Common myeloid progenitor, CD34-positive (primary cell): ENCODE measurements around the gene HGS.

Experiments
- CTCF ChIA-PET: fragments of 350-600 bp; sonication (Branson Sonifier 250); formaldehyde crosslinking; loops from one replicate; lab custom pipeline; 2021; ENCODE audit warnings: antibody characterized with exemption; lab: Charles Lee
- POLR2A ChIA-PET: fragments of 350-600 bp; sonication (Branson Sonifier 250); formaldehyde crosslinking; loops from one replicate; lab custom pipeline; 2021; ENCODE audit warnings: antibody characterized with exemption; lab: Charles Lee
- DNase-seq, 3 donors: peaks; one replicate each; pipeline versions ENCODE4 v3.0.0 to v3.0.0-alpha.2; 2013
- H3K27ac ChIP-seq, 2 experiments: 1 replicate in 1 of 2; 2 replicates in 1 of 2; pipeline ENCODE4 v1.7.0; 2013; ENCODE audit warnings: inconsistent platforms in 2 of 2, low read length in 2 of 2, mild to moderate bottlenecking in 2 of 2, low read depth in 1 of 2, moderate library complexity in 1 of 2; ENCODE audit not compliant: severe bottlenecking in 2 of 2, insufficient read depth in 1 of 2, poor library complexity in 1 of 2
- H3K27me3 ChIP-seq, 5 experiments: replicated peaks in 2 of 5; 1 replicate in 3 of 5; 2 replicates in 2 of 5; pipeline versions ENCODE4 v1.6.1 to v1.7.0; 2013; ENCODE audit warnings: low read length in 4 of 5, mild to moderate bottlenecking in 2 of 5, moderate library complexity in 2 of 5, inconsistent platforms in 1 of 5; ENCODE audit not compliant: insufficient read depth in 5 of 5, control insufficient read depth in 4 of 5
- H3K36me3 ChIP-seq, 4 experiments: 1 replicate in 2 of 4; 2 replicates in 2 of 4; pipeline versions ENCODE4 v1.6.1 to v1.7.0; 2013; ENCODE audit warnings: low read length in 3 of 4, control low read depth in 1 of 4, mild to moderate bottlenecking in 1 of 4; ENCODE audit not compliant: control insufficient read depth in 4 of 4, insufficient read depth in 4 of 4
- H3K4me1 ChIP-seq, 4 experiments: 1 replicate in 3 of 4; 2 replicates in 1 of 4; pipeline versions ENCODE4 v1.6.1 to v1.7.1; 2013; ENCODE audit warnings: low read length in 3 of 4, mild to moderate bottlenecking in 3 of 4, control low read depth in 1 of 4, inconsistent platforms in 1 of 4, moderate library complexity in 1 of 4; ENCODE audit not compliant: control insufficient read depth in 4 of 4, insufficient read depth in 4 of 4; ENCODE audit errors: control extremely low read depth in 1 of 4
- H3K4me3 ChIP-seq, 7 experiments: 1 replicate in 4 of 7; 2 replicates in 3 of 7; pipeline versions ENCODE4 v1.5.1 to v1.7.0; 2013; ENCODE audit warnings: mild to moderate bottlenecking in 7 of 7, low read length in 6 of 7, moderate library complexity in 6 of 7, inconsistent platforms in 2 of 7, low read depth in 2 of 7, control low read depth in 1 of 7; ENCODE audit not compliant: insufficient read depth in 4 of 7, control insufficient read depth in 1 of 7; ENCODE audit errors: extremely low read depth in 1 of 7
- H3K9me3 ChIP-seq, 5 experiments: 1 replicate in 4 of 5; 2 replicates in 1 of 5; pipeline versions ENCODE4 v1.6.1 to v1.7.1; 2013; ENCODE audit warnings: low read length in 4 of 5, mild to moderate bottlenecking in 2 of 5, inconsistent platforms in 1 of 5, low read depth in 1 of 5, moderate library complexity in 1 of 5; ENCODE audit not compliant: control insufficient read depth in 4 of 5, insufficient read depth in 2 of 5; ENCODE audit errors: control extremely low read depth in 1 of 5
- WGBS: methylation state at CpG from one replicate; pipeline ENCODE4 v1.1.5; 2013; ENCODE audit not compliant: insufficient coverage; 5-methylcytosine and 5-hydroxymethylcytosine counted together

HGS gene

GRCh38 chr17:81714412-81715106, 30.7 kb downstream of the HGS start:
- Histone ChIP-seq H3K4me1 (peaks cover 0 to 43% (median 34%) of the 10 kb centered on the region in 4 experiments), H3K9me3 (no peaks in the 10 kb centered on the region), H3K36me3 (peaks cover 0 to 22% (median 3%) of the 10 kb centered on the region in 4 experiments), H3K27ac (no peak overlapping the region), H3K4me3 (no peak overlapping the region), H3K27me3 (no peaks in the 10 kb centered on the region)
- CTCF ChIA-PET = interaction anchor here (0.8 to 1.1 kb wide), 2 partner anchors 12 to 39 kb away, joined by 3 to 5 read pairs; no protein-coding TSS in a partner anchor
- POLR2A ChIA-PET = interaction anchor here (0.6 to 0.7 kb wide), 2 partner anchors 8 to 145 kb away, joined by 3 read pairs; no protein-coding TSS in a partner anchor
- no peak for DNase-seq
- WGBS = 96% methylated on average over 32 of the region's 39 CpGs

DNA sequence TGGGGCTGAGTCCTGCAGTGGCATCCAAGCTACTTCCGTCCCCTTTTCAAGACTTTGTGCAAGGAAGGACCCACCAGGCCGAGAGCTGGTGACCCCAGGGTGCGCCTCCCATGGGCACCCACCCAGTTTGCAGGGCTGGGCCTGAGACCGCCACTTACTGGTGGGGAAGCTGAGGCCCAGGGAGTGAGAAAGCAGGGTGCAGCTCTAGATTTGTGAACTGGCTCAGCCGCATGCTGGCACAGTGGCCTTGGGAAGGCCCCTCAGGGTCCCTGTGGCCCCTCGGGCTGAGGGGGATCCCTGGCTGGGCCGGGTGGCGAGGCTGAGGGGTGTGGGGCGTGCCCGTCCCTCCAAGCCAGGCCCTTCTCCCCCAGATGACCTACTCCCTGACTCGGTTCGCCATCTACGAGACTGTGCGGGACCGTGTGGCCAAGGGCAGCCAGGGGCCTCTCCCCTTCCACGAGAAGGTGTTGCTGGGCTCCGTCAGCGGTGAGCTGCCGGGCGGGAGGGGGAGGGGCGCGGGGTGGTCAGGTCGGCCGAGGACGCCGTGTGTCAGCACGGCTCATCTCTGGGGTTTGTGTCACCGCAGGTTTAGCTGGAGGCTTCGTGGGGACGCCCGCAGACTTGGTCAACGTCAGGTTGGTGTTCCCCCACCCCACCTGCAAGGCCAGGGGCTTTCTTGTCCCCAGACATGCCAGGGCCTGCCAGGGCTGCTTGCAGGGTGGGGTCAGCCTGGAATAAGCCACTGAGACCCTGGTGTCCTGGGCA, 31.5 kb downstream of the HGS start:
- no peak for DNase-seq
- H3K4me3 ChIP-seq = no peak overlapping the region
- POLR2A ChIA-PET = interaction anchor here (0.7 kb wide), 1 partner anchor 9 kb away, joined by 3 read pairs; no protein-coding TSS in a partner anchor

GRCh38 chr17:81715872-81716673, 32.3 kb downstream of the HGS start:
- H3K4me1 ChIP-seq = peaks cover 0 to 33% (median 21%) of the 10 kb centered on the region in 4 experiments
- peaks cover 0 to 26% (median 3%) of the 10 kb centered on the region in 4 experiments for H3K36me3 ChIP-seq
- no peak for DNase-seq
- no peak overlapping the region for H3K4me3 ChIP-seq
- 97% methylated on average over 36 of the region's 43 CpGs for WGBS
- H3K27me3 ChIP-seq = no peaks in the 10 kb centered on the region
- CTCF ChIA-PET = interaction anchor here (1.3 kb wide), 1 partner anchor 9 kb away, joined by 3 read pairs; no protein-coding TSS in a partner anchor
- H3K9me3 ChIP-seq = no peaks in the 10 kb centered on the region
- POLR2A ChIA-PET = no interaction called here
- H3K27ac ChIP-seq = no peak overlapping the region

More for the DNA sequence above, 31.5 kb downstream of the HGS start:
- Histone ChIP-seq H3K27ac (no peak overlapping the region), H3K27me3 (no peaks in the 10 kb centered on the region), H3K36me3 (peaks cover 0 to 26% (median 3%) of the 10 kb centered on the region in 4 experiments), H3K4me1 (peaks cover 0 to 37% (median 28%) of the 10 kb centered on the region in 4 experiments), H3K9me3 (no peaks in the 10 kb centered on the region)
- 98% methylated on average over 28 of the region's 32 CpGs for WGBS
- CTCF ChIA-PET = interaction anchor here (0.8 to 1.1 kb wide), 2 partner anchors 13 to 40 kb away, joined by 3 to 5 read pairs; no protein-coding TSS in a partner anchor

- Histone ChIP-seq H3K27ac (no peak overlapping the region), H3K36me3 (peaks cover 0 to 26% (median 3%) of the 10 kb centered on the region in 4 experiments), H3K27me3 (no peaks in the 10 kb centered on the region), H3K4me1 (peaks cover 0 to 30% (median 15%) of the 10 kb centered on the region in 4 experiments), H3K9me3 (no peaks in the 10 kb centered on the region), H3K4me3 (no peak overlapping the region)
- no peak for DNase-seq
- ChIA-PET POLR2A (no interaction called here), CTCF (interaction anchor here (1.3 kb wide), 1 partner anchor 10 kb away, joined by 3 read pairs; no protein-coding TSS in a partner anchor)
- WGBS = over 99% methylated on average over 12 of the region's 12 CpGs
These were observed 32.8 kb downstream of the HGS start for GRCh38 chr17:81716674-81716996.

DNA sequence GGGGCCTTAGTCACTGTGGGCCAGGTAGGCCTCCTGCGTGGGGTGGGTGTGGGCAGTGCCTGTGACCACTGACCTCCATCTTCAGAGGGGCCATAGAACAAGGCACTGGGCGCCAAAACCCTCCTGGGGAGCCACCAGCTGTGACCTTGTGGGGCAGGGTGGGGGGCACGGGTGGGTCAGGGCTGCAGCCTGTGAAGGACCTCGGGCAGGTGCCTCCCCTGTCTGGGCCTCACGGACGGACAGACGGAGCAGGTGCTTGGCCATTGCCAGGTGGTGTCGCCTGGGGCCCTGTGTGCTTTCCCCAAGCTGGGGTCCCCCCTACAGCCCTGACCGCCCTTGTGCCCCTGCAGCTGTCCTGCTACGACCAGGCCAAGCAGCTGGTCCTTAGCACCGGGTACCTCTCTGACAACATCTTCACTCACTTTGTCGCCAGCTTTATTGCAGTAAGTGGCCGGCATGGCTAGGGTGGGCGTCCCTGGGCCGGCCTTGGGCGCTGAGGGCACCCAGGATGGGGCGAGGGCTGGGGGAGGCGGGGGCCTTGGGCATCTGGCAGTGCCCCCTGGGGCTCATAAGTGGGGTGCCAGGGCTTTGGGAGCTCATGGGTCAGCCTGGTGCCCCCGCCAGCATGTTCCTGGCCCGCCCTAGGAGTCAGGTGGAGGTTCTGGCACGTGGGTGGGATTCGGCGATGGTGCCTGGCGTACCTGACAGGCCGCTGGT, 33.4 kb downstream of the HGS start:
- ChIA-PET POLR2A (interaction anchor here (0.7 kb wide), 1 partner anchor 189 kb away, joined by 3 read pairs; no protein-coding TSS in a partner anchor), CTCF (interaction anchor here (1.3 kb wide), 1 partner anchor 10 kb away, joined by 3 read pairs; no protein-coding TSS in a partner anchor)
- H3K4me1 ChIP-seq = peaks cover 0 to 30% (median 14%) of the 10 kb centered on the region in 4 experiments
- H3K36me3 ChIP-seq = peaks cover 0 to 26% (median 3%) of the 10 kb centered on the region in 4 experiments
- H3K27me3 ChIP-seq = no peaks in the 10 kb centered on the region
- whole genome bisulfite sequencing = 96% methylated on average over 22 of the region's 25 CpGs
- no peaks in the 10 kb centered on the region for H3K9me3 ChIP-seq
- no peak overlapping the region for H3K27ac ChIP-seq
- no peak for DNase-seq
- no peak overlapping the region for H3K4me3 ChIP-seq

DNA sequence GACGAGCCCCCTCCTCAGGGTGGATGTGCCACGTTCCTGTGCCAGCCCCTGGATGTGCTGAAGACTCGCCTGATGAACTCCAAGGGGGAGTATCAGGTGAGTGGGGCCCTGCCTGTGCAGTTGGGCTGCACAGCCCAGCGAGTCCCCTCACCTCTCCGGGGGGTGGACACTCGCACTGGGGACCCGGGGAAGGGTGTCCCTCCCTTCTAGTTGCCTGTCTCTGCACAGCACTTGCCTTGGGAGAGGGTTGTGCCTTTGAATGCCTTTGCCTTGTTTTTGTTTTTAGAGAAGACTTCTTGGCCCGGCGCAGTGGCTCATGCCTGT, 33.9 kb downstream of the HGS start:
- DNase-seq = no peak
- CTCF ChIA-PET = interaction anchor here (1.3 kb wide), 1 partner anchor 11 kb away, joined by 3 read pairs; no protein-coding TSS in a partner anchor
- Histone ChIP-seq H3K4me1 (peaks cover 0 to 32% (median 13%) of the 10 kb centered on the region in 4 experiments), H3K4me3 (no peak overlapping the region), H3K36me3 (peaks cover 0 to 26% (median 3%) of the 10 kb centered on the region in 4 experiments), H3K27ac (no peak overlapping the region), H3K9me3 (no peaks in the 10 kb centered on the region), H3K27me3 (no peaks in the 10 kb centered on the region)
- WGBS = over 99% methylated on average over 9 of the region's 9 CpGs
- POLR2A ChIA-PET = interaction anchor here (0.7 kb wide), 1 partner anchor 189 kb away, joined by 3 read pairs; no protein-coding TSS in a partner anchor
